ENCODE data around the gene SPDYE6.
"Not testable (repeated sequence)": the region's sequence is repeated elsewhere in the genome, so short reads cannot be mapped to it uniquely, and the experiment has no call there.

SPDYE6 gene

DNA sequence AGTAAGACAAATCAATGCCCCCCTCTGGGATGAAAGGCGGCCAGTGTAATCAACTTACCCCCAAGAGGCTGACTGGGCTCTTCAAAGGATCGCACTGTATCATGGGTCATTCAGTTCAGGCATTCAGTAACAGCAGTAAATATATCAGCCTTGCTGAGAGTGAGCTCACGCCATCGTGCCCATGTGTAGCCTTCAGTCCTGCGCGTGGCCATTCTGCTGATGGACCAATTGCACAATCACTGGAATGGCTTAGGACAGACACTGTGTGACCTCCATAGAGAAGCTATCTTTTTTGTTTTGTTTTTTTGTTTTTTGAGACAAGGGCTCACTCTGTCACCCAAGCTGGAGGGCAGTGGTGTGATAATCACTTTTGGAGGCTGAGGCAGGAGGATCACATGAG, 30.8 kb upstream of the SPDYE6 start:
- H3K4me3 ChIP-seq (replicated peaks; ENCODE audit: low read depth, low read length), result no peak overlapping the region
- no peak for DNase-seq (ENCODE audit: extremely low read depth, low read depth)
- TF ChIP-seq, protein P1, sequence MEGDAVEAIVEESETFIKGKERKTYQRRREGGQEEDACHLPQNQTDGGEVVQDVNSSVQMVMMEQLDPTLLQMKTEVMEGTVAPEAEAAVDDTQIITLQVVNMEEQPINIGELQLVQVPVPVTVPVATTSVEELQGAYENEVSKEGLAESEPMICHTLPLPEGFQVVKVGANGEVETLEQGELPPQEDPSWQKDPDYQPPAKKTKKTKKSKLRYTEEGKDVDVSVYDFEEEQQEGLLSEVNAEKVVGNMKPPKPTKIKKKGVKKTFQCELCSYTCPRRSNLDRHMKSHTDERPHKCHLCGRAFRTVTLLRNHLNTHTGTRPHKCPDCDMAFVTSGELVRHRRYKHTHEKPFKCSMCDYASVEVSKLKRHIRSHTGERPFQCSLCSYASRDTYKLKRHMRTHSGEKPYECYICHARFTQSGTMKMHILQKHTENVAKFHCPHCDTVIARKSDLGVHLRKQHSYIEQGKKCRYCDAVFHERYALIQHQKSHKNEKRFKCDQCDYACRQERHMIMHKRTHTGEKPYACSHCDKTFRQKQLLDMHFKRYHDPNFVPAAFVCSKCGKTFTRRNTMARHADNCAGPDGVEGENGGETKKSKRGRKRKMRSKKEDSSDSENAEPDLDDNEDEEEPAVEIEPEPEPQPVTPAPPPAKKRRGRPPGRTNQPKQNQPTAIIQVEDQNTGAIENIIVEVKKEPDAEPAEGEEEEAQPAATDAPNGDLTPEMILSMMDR (IDR thresholded peaks at IDR 0.05; ENCODE audit: low read depth, low read length, missing control alignments), result no peak

DNA sequence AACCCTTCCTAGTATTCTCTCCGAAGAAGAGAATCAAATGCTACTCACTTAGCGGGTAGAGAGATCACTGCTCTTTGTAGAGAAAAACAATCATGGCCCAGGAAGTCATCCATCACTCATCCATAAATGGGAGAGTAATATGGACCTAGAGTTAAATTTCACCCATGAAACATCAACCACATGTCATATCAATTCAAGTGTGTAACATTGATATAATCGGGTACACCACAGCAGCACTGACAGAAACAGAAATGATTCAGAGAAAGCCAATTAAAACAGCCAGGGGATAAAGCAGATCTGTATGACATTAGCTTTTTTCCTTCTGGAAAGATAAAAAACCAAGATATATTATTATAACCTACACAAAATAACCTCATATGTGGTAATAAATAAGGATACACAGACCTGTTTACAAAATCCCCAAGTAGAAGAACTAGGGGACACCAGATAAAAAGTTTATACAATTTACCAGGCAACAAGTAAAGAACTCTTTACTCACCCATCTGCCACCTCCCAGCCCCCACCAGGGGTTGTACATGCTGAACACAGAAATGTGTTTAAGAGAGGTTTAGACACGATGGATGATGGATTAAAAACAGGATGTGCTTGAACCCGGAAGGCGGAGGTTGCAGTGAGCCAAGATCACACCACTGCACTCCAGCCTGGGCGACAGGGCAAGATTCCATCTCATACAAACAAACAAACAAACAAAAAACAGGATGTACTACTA, 25.6 kb upstream of the SPDYE6 start:
- DNase-seq (ENCODE audit: extremely low read depth, low read depth); H3K4me3 ChIP-seq (replicated peaks; ENCODE audit: low read depth, low read length): not testable (repeated sequence)

DNA sequence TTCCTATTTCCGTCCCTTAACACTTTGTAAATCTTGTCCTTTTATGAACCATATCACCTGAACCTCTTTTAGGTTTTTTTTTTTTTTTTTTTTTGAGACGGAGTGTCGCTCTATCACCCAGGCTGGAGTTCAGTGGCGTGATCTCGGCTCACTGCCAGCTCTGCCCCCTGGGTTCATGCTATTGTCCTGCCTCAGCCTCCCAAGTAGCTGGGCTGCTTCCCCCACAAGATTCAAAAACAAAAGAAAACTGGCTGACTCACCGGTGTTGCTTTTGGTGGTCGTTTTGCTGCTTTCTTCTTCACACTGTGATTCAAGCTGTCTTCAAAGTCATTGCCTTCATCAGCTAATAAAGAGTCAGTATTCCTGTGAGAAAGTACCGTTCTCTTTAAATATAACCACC, 24.6 kb upstream of the SPDYE6 start:
- not testable (repeated sequence) for DNase-seq (ENCODE audit: extremely low read depth, low read depth); H3K4me3 ChIP-seq (replicated peaks; ENCODE audit: low read depth, low read length)

DNA sequence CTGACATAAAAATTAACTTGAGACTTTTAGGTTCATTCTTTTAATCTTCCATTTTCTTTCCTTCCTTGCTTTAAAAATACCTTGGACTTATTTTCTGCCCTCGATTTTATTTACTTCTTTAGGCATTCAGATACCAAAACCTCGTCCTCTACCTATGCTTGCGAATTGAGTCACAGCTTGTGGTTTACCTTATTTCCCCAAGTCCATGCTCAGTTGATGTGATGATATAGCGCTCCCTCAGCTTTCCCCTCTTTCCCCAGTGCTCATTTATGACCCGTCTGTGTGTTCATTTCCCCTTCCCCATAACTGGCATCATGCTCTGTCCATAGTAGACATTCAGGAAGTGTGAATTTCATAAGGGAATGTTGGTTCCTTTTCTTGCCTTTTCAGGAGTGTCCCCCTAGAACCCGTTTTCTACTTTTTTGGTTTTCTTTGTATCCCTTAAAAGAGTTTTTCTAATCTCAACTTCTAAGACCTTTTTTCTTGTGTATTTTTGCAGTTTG, 20.8 kb upstream of the SPDYE6 start:
- TF ChIP-seq, protein P1 (IDR thresholded peaks at IDR 0.05; ENCODE audit: low read depth, low read length, missing control alignments), result no peak
- no peak overlapping the region for H3K4me3 ChIP-seq (replicated peaks; ENCODE audit: low read depth, low read length)
- no peak for DNase-seq (ENCODE audit: extremely low read depth, low read depth)

DNA sequence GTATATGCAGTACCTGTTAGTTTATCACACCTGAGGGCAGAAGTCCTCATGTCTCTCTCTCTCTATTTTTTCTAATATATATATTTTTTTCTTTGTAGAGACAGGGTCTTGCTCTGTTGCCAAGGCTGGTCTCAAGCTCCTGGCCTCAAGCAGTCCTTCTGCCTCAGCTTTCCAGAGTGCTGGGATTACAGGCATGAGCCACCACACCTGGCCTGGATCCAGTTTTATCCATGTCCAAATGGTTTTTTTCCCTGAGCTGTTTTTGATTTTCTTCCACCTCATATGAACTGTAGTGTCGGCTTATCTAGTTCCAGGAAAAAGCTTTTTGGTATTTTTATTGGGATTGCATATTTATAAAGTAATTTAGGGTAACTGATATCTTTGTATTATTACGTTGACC, 16.6 kb upstream of the SPDYE6 start:
- not testable (repeated sequence) for H3K4me3 ChIP-seq (replicated peaks; ENCODE audit: low read depth, low read length); DNase-seq (ENCODE audit: extremely low read depth, low read depth)

DNA sequence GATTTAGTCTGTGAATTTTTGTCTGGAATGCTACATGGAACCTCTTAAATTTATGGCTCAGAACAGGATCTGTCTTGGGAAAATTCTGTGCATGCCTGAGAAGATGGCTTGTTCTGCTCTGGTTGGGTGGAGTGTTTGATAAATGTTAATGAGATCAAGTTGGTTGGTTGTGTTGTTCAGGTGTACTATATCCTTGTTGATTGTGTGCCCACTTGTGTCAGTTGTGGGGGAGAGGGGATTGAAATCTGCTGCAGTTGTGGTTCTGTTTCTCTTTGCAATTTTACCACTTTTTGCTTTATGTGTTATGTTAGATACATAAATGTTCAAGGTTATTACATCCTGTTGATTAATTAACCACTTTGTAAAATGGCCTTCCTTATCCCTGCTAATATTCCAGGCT, 13.8 kb upstream of the SPDYE6 start:
- DNase-seq (ENCODE audit: extremely low read depth, low read depth); H3K4me3 ChIP-seq (replicated peaks; ENCODE audit: low read depth, low read length): not testable (repeated sequence)

DNA sequence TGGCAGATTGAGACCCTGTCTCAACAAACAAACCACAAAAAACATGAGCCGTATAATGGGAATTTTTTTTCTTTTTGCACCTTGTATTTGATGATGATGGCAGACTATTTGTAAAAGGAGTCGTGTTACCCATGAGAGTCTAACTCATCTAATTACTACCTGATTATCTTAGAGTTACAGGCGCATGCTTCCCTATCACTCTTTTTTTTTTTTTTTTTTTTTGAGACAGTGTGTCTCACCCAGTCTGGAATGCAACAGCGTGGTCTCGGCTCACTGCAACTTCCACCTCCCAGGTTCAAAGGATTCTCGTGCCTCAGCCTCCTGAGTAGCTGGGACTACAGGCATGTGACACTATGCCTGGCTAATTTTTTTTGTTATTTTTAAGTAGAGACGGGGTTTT, 9.1 kb upstream of the SPDYE6 start:
- not testable (repeated sequence) for DNase-seq (ENCODE audit: extremely low read depth, low read depth)
- peak overlapping the region; percentile 63; the same call in 1 of the 2 replicates for H3K4me3 ChIP-seq (replicated peaks; ENCODE audit: low read depth, low read length)

DNA sequence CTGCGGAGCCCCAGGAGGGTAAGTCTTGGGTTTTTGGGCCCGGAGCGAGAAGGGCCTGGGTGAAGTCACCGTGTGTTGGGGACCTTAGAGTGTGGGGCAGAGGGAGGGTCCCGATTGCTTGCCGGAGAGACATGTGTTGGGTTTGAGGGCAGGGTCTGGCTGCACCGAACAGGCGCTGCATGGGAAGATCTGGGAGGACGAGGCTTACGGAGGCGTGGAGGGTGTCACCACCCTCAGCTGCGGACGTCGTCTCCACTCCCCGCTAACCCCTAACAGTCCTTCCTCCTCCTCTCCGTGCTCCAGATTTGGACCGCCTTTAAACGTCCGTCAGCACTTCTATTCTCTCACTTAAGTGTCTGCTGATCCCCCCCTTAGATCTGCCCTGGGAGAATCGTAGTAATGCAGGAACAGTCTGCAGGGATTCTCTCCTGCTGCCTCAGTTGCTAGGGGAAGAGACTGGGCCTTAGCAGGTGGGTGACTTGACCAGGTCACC, 8.2 kb upstream of the SPDYE6 start:
- DNase-seq (ENCODE audit: extremely low read depth, low read depth), result not testable (repeated sequence)
- peak overlapping the region; percentile 63 for H3K4me3 ChIP-seq (replicated peaks; ENCODE audit: low read depth, low read length)

DNA sequence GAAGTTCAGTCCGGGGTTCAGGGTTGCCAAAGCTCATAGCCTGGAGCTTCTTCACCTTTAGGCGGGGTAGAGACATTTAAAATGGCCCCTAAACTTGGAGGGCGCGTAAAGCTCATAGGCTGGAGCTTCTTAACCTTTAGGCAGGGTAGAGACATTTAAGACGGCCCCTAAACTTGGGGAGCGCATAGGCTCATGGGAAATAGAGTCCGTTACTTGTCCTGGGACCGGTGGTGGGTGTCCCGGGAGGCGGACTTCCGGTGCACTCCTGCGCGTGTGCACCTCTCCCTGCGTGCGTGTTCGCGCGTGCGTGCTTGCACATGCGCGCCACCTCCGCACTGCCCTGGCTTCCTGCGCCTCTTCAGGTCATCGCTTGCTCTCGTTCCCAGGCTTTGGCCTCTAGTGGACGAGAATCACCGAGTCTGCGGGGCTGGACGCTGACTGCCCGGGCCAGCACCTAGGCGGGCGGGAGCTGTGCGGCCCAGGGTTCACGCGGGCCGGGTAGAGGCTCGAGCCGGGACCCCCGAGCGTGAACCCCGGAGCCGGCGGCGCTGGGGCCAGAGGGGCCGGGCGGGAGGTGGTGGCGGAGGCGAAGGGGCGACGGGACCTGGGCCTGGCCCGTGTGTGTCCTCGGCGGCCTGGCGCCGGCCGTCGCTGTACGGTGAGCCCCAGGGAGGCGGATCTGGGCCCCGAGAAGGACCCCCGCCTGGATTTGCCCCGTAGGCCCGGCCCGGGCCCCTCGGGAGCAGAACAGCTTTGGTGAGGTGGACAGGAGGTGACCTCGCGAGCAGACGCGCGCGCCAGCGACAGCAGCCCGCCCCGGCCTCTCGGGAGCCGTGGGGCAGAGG, 7.5 kb upstream of the SPDYE6 start:
- H3K4me3 ChIP-seq (replicated peaks; ENCODE audit: low read depth, low read length), result peak overlapping the region; percentile 63
- peak; percentile 97 for DNase-seq (ENCODE audit: extremely low read depth, low read depth)

DNA sequence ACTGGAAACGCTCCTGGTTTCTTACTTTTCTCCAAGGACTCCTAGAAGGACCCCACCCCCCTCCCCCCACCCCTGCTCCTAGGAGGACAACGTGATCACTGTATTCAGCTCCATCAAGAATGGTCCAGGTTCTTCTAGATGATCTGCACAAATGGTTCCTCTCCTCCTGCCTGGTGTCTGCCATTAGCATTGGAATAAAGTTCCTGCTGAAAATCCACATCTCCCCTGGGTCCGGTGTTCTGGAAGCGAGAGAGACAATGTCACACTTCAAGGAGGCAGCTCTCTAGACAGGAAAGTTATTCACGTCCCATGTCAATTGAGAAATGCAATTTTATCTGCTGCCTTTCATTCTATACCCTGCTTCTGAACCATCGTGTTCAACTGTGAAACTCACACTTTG, 9.3 kb downstream of the SPDYE6 start:
- H3K4me3 ChIP-seq (replicated peaks; ENCODE audit: low read depth, low read length); DNase-seq (ENCODE audit: extremely low read depth, low read depth): not testable (repeated sequence)

DNA sequence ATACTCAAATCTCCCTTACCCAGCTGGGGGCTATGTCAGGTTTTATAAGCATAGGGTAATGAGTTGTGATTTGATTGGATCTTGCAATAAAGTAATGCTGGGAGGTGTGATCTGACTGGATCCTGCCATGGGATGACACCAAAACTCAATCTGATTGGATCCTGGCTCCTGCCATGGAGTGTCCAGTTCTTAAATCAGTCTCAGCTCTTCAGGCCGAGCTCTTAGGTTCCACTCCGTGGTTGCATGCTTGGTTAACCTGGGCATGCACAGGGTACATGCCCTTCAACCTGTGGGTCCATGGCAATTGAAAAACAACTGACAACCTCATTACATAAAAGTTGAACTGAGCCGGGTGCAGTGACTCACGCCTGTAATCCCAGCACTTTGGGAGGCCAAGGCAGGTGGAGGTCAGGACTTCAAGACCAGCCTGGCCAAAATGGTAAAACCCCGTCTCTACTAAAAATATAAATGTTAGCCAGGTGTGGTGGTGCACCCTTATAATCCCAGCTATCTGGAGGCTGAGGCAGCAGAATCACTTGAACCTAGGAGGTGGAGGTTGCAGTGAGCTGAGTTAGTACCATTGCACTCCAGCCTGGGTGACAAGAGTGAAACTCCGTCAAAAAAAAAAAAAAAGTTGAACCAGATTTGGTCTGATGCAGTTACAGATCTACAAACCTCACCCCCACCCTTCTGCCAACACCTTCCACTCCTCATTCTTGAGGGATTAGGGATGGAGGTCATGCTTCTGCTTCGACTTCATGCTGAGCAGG, 15.5 kb downstream of the SPDYE6 start:
- not testable (repeated sequence) for DNase-seq (ENCODE audit: extremely low read depth, low read depth); H3K4me3 ChIP-seq (replicated peaks; ENCODE audit: low read depth, low read length)

DNA sequence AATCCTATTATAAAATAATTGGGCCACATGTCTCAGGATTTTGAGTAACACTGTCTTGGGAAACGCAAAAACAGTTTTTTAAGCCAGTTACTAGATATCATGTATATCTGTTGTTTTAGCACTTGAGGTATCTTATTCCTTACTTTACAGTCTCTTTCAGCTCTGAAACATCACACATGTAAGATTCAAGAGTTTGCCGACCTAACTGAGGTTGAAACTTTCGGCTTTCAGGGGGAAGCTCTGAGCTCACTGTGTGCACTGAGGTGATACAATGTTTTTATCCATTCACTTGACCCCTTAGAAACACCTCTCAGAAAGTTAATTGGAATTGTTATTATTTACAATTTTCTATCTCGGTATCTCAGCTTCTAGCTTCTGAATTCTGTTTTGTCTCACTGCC, 18.8 kb downstream of the SPDYE6 start:
- DNase-seq (ENCODE audit: extremely low read depth, low read depth); H3K4me3 ChIP-seq (replicated peaks; ENCODE audit: low read depth, low read length): not testable (repeated sequence)

DNA sequence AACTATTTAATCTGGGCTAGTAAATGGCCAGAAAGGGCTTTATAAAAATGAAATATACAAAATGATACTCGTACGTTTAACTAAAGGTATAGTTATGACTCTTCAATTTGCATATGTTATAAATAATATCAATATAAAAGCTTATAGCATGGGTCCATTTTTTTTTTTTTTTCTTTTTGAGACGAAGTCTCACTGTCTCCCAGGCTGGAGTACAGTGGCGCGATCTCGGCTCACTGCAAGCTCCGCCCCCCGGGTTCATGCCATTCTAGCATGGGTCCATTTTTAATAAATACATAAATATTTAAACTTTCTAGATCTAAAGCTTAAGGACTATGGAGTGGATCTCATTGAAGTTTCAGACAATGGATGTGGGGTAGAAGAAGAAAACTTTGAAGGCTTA, 19.2 kb downstream of the SPDYE6 start:
- not testable (repeated sequence) for DNase-seq (ENCODE audit: extremely low read depth, low read depth); H3K4me3 ChIP-seq (replicated peaks; ENCODE audit: low read depth, low read length)

DNA sequence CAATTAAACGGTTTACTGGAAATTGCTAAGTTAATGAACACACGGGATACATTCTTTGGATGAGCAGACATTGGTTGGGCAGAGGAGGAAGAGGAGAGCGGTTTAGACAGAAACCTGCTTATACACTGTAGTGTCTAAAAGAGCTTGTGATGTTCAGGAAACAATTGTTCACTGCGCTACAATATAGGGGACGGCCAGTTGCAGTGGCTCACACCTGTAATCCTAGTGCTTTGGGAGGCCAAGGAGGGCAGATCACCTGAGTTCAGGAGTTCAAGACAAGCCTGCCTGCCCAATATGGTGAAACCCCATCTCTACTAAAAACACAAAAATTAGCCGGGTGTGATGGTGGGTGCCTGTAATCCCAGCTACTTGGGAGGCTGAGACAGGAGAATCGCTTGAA, 20.7 kb downstream of the SPDYE6 start:
- H3K4me3 ChIP-seq (replicated peaks; ENCODE audit: low read depth, low read length); DNase-seq (ENCODE audit: extremely low read depth, low read depth): not testable (repeated sequence)

DNA sequence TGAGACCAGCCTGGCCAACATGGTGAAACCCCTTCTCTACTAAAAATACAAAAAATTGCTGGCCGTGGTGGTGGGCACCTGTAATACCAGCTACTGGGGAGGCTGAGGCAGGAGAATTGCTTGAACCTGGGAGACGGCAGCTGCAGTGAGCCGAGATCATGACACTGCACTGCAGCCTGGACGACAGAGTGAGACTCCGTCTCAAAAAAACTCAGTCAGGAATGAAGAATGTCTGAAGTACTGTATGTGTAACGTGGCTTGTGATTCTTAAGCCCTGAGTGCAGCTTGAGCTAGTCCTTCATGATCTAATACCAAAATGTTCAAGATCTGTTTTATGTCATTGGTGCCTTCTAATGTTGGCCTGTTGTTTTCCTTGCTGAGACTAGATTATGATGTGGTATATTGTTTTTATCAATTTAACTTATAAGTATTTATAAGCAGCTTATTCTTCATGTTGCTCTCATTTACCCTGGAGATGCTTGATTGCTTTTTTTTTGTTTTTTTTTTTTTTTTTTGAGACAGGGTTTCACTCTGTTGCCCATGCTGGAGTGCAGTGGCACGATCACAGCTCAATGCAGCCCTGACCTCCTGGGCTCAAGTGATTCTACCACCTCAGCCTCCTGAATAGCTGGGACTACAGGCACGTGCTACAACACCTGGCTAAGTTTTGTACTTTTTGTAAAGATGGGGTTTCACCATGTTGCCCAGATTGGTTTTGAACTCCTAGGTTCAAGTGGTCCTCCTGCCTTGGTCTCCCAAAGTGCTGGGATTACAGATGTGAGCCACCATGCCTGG, 25.4 kb downstream of the SPDYE6 start:
- H3K4me3 ChIP-seq (replicated peaks; ENCODE audit: low read depth, low read length); DNase-seq (ENCODE audit: extremely low read depth, low read depth): not testable (repeated sequence)

All from HFF-Myc (cell line).